ENCODE measurements around the gene COL24A1. TPM values are rescaled to one million over a fixed set of nuclear protein-coding genes. Genes with fewer than 3 reads are reported as not detected.

The COL24A1 gene
- total and polyA plus RNA-seq, 2 of the 8 experiments (the other 6 are each of a cell fraction or from before 2014, with no cell fraction given) = 0.23 to 1.1 TPM

DNA sequence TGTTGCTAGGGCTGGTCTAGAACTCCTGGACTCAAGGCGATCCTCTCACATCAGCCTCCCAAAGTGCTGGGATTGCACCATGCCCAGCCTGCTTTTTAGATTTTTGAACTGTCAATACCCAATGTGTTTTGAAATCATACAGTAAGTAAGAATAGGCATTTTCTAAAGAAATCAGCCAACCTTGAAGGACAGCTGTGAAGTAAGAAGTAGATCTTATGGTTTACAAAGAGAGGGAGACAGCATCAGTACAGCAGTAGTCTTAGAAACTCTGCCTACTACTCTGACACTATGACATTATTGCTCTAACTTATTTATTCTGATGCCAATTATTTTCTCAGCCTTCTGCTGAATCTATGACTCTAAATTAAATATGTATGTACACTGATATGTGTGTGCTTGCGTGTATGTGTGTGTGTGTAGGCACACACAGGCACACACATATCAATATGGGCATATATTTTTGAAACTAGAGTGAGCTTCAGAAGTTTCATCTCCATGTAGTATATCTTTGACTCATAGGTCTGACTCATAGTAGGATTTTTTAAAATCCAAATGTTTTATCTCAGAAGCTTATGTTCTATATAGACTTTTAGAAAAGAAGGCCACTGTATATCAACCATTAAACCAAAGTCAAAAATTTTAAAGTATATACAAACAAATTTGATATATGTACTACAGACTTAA is 140.4 kb downstream of the COL24A1 start:
- no peak overlapping the region for H4K91ac ChIP-seq (replicated peaks; ENCODE audit: insufficient read length, low read length)
- DNase-seq (ENCODE audit: low read depth in 1 of 2, low spot score in 2 of 2) (no peak), FAIRE-seq (no peak)
- no peaks in the 10 kb centered on the region for H3K27me3 ChIP-seq (replicated peaks in 1 of 4; ENCODE audit: control insufficient read depth in 3 of 4, extremely low read depth in 1 of 4, insufficient read depth in 3 of 4, low read length in 3 of 4)
- H3K36me3 ChIP-seq (ENCODE audit: control insufficient read depth in 2 of 4, insufficient read depth in 4 of 4, low read length in 3 of 4) = no peaks in the 10 kb centered on the region
- no peak overlapping the region for H2AFZ ChIP-seq (ENCODE audit: low read length)
- no peaks in the 10 kb centered on the region for H3K9me3 ChIP-seq (ENCODE audit: insufficient read depth in 2 of 2, low read depth in 1 of 2, low read length in 1 of 2)
- 61% methylated on average over 2 of the region's 2 CpGs; no CpG with 5 or more reads in 1 of the 2 experiments for WGBS, 2 experiments (ENCODE audit: extremely low coverage in 1 of 2, insufficient coverage in 1 of 2, insufficient read length in 1 of 2, insufficient replicate concordance in 2 of 2, low coverage in 1 of 2, low lambda C conversion rate in 2 of 2, missing lambda C conversion rate in 1 of 2)
- no peaks in the 10 kb centered on the region for H3K23me2 ChIP-seq (ENCODE audit: low read depth, low read length)
- no peak overlapping the region for H3K4ac ChIP-seq (replicated peaks; ENCODE audit: insufficient read length, low read depth, low read length)
- CTCF ChIA-PET (ENCODE audit: partially characterized antibody) = interaction anchor here (0.6 to 2.1 kb wide), 10 partner anchors 11 to 283 kb away, joined by 3 to 8 read pairs (median 3); no protein-coding TSS in a partner anchor
- H3K9ac ChIP-seq (replicated peaks in 1 of 4; ENCODE audit: extremely low read depth in 1 of 4, low read depth in 3 of 4, low read length in 3 of 4) = no peak overlapping the region
- POLR2A ChIA-PET (ENCODE audit: partially characterized antibody) = no interaction called here
- no peak overlapping the region for H2BK120ac ChIP-seq (replicated peaks; ENCODE audit: low read depth, low read length)
- no peak overlapping the region for H2BK15ac ChIP-seq (ENCODE audit: low read length)
- no peak overlapping the region for H3K23ac ChIP-seq (ENCODE audit: insufficient read length)
- H3K79me1 ChIP-seq (ENCODE audit: low read depth, low read length) = no peaks in the 10 kb centered on the region
- no peak overlapping the region for H3K4me2 ChIP-seq (ENCODE audit: insufficient read depth in 1 of 2, low read depth in 2 of 2, low read length in 2 of 2)
- no peak overlapping the region for H2BK5ac ChIP-seq (ENCODE audit: low read depth, low read length)
- no peaks in the 10 kb centered on the region for H3K79me2 ChIP-seq (ENCODE audit: control insufficient read depth in 1 of 2, insufficient read depth in 2 of 2, low read length in 2 of 2)
- no peaks in the 10 kb centered on the region for H3K4me1 ChIP-seq (replicated peaks in 1 of 4; ENCODE audit: control insufficient read depth in 3 of 4, insufficient read depth in 4 of 4, low read length in 3 of 4)
- H4K5ac ChIP-seq (ENCODE audit: insufficient read length, low read depth, low read length) = no peak overlapping the region
- no peak overlapping the region for H2BK20ac ChIP-seq (ENCODE audit: low read length)
- no peak overlapping the region for H3K4me3 ChIP-seq (ENCODE audit: extremely low read depth in 1 of 4, insufficient read depth in 2 of 4, low read depth in 3 of 4, low read length in 4 of 4)
- H3K18ac ChIP-seq (ENCODE audit: extremely low read depth, low read length) = no peak overlapping the region
- no peak overlapping the region for H2AK5ac ChIP-seq (ENCODE audit: low read depth, low read length)
- H4K8ac ChIP-seq (ENCODE audit: extremely low read depth, insufficient read depth, low read length) = no peak overlapping the region
- H4K20me1 ChIP-seq (replicated peaks in 1 of 2; ENCODE audit: control insufficient read depth in 1 of 2, insufficient read depth in 2 of 2, low read length in 2 of 2) = no peaks in the 10 kb centered on the region
- no peak overlapping the region for H3K14ac ChIP-seq (ENCODE audit: insufficient read length)
- TF ChIP-seq CBX5 (IDR thresholded peaks at IDR 0.05; ENCODE audit: low read depth, low read length) (no peak), NRF1 (IDR thresholded peaks at IDR 0.05; ENCODE audit: low read depth, low read length) (no peak), SP1 (IDR thresholded peaks at IDR 0.05; ENCODE audit: low read depth, low read length) (no peak)
- no peak overlapping the region for H2BK12ac ChIP-seq (ENCODE audit: low read depth, low read length)
- no peak overlapping the region for H3K27ac ChIP-seq (ENCODE audit: low read depth, low read length)
- no peak overlapping the region for H3K56ac ChIP-seq (replicated peaks; ENCODE audit: insufficient read length, low read depth, low read length)

All from H1 (cell line).